A549 (cell line): Measurements from ENCODE around the gene KDELR3.

Experiments
- EP300 ChIP-seq, 2 experiments: fragments of >200 bp; sonication (Bioruptor Twin); formaldehyde crosslinking; IDR thresholded peaks; 2 replicates in 1 of 2; 3 replicates in 1 of 2; pipeline ENCODE4 v1.6.1; 2016 to 2017
- ZSCAN20 ChIP-seq: fragments of 250-450 bp; sonication (Bioruptor Pico); IDR thresholded peaks from 2 replicates; pipeline ENCODE4 v1.8.0; 2022; ENCODE audit warnings: mild to moderate bottlenecking, moderate library complexity
- TF ChIP-seq, protein P1 (sequence below): fragments of >200 bp; sonication (Bioruptor Twin); formaldehyde crosslinking; IDR thresholded peaks from 3 replicates; pipeline ENCODE4 v1.5.1; 2016

- TF ChIP-seq ZSCAN20 (no peak), EP300 (IDR thresholded peaks at IDR 0.05) (no peak)
- TF ChIP-seq, protein P1, sequence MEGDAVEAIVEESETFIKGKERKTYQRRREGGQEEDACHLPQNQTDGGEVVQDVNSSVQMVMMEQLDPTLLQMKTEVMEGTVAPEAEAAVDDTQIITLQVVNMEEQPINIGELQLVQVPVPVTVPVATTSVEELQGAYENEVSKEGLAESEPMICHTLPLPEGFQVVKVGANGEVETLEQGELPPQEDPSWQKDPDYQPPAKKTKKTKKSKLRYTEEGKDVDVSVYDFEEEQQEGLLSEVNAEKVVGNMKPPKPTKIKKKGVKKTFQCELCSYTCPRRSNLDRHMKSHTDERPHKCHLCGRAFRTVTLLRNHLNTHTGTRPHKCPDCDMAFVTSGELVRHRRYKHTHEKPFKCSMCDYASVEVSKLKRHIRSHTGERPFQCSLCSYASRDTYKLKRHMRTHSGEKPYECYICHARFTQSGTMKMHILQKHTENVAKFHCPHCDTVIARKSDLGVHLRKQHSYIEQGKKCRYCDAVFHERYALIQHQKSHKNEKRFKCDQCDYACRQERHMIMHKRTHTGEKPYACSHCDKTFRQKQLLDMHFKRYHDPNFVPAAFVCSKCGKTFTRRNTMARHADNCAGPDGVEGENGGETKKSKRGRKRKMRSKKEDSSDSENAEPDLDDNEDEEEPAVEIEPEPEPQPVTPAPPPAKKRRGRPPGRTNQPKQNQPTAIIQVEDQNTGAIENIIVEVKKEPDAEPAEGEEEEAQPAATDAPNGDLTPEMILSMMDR: no peak
Observed at GRCh38 chr22:38453996-38454352, 13.9 kb upstream of the KDELR3 start.
